Breast epithelium (tissue), 4 donors: ENCODE measurements around the gene RFTN1. TPM values are rescaled to one million over a fixed set of nuclear protein-coding genes. Genes with fewer than 3 reads are reported as not detected.

Experiments used
- DNase-seq, 2 donors: peaks; one replicate each; pipeline ENCODE4 v3.0.0-alpha.2; 2019; ENCODE audit warnings: low spot score in 2 of 2
- H3K27ac ChIP-seq, 2 donors: fragments of 200-600 bp; sonication (generic) in 1 of 2; one replicate each; pipeline ENCODE4 v1.5.1; 2016 to 2019; ENCODE audit warnings: mild to moderate bottlenecking in 1 of 2
- H3K27me3 ChIP-seq, 2 donors: fragments of 200-600 bp; sonication (generic) in 1 of 2; one replicate each; pipeline versions ENCODE4 v1.5.1 to v1.6.0; 2017 to 2019; ENCODE audit warnings: control low read depth in 1 of 2, mild to moderate bottlenecking in 1 of 2
- H3K36me3 ChIP-seq: fragments of 200-600 bp; one replicate; pipeline ENCODE4 v1.5.1; 2019
- H3K4me1 ChIP-seq, 2 donors: fragments of 200-600 bp; sonication (generic); one replicate each; pipeline ENCODE4 v1.5.1; 2016 to 2019; ENCODE audit warnings: control low read depth in 1 of 2
- H3K4me3 ChIP-seq, 3 donors: fragments of 200-600 bp; sonication (generic); 1 replicate in 2 of 3; 2 replicates in 1 of 3; pipeline ENCODE4 v1.5.1; 2016 to 2019; ENCODE audit warnings: mild to moderate bottlenecking in 3 of 3, moderate library complexity in 2 of 3
- H3K9me3 ChIP-seq, 2 donors: fragments of 200-600 bp; sonication (generic) in 1 of 2; one replicate each; pipeline ENCODE4 v1.5.1; 2016 to 2019; ENCODE audit warnings: control low read depth in 1 of 2
- CTCF ChIP-seq, 3 donors: fragments of 450-650 bp; IDR thresholded peaks; one replicate each; pipeline ENCODE4 v1.5.1; 2016 to 2017; ENCODE audit warnings: antibody characterized with exemption in 3 of 3, mild to moderate bottlenecking in 3 of 3, moderate library complexity in 3 of 3
- POLR2A ChIP-seq: fragments of 450-650 bp; IDR thresholded peaks from one replicate; pipeline ENCODE4 v1.6.1; 2016; ENCODE audit warnings: antibody characterized with exemption, mild to moderate bottlenecking, moderate library complexity
- POLR2AphosphoS5 ChIP-seq, 3 donors: sonication (generic); formaldehyde crosslinking; IDR thresholded peaks; one replicate each; pipeline ENCODE4 v1.6.1; 2017; ENCODE audit warnings: antibody characterized with exemption in 3 of 3
- intact Hi-C: fragments of 100-400 bp; cut with DNase I; formaldehyde crosslinking; loops from one replicate; pipeline ENCODE4 v1.15.1; 2023; ENCODE audit warnings: low total_unique reads
- total RNA-seq, 3 donors: library from RNA; depleted of rRNA; stranded (reverse); fragments of >200 nt; gene quantifications; one replicate each; pipeline ENCODE4 v1.1.0, GENCODE V29; 2016

Gene RFTN1
- total RNA-seq, 3 donors from 2014 or later, result 13.9 to 108 (median 29.5) TPM

DNA sequence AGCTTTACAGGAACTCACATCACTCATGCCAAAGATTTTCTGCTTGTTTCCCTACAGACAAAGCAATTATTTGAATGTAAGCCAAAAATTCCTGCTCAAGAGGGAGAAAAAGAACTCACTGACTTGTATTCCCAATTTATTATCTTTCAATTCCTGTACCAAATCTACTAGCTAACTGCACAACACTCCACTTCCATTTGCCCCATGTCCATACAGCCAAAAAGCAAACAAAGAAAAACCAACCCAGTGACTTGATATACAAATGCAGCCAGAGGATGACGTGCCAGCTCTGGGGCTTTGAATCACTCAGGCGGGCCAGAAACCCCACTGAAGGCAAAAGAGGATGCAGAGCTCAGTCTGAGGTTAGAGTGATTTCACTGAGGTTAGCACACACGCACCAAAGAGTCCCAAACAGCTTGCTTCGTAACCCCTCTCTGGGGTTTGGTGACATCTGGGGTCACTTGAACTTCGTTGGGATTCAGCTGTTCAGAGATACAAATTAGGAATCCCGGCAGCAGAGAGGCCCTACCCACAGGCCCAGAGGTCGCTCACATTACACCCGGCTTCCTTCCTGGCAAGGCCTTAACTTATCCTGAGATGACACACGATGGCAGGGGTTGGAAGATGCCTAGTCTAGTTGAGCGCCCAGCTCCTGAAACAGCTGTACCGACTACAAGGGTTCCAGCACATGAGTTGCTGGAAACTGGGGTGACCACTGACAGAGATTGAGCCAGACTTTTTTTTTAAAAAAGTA lies 1.6 kb downstream of the RFTN1 start:
- H3K9me3 ChIP-seq, result no peaks in the 10 kb centered on the region
- H3K27ac ChIP-seq, result peak overlapping the region; percentile 55 to 76
- TF ChIP-seq CTCF (IDR thresholded peaks at IDR 0.05), result no peak
- no peak for TF ChIP-seq POLR2AphosphoS5 (IDR thresholded peaks at IDR 0.05)
- no peak for TF ChIP-seq POLR2A
- H3K27me3 ChIP-seq, result no peaks in the 10 kb centered on the region
- intact Hi-C loops, result no loop called here
- H3K4me1 ChIP-seq, result no peaks in the 10 kb centered on the region
- DNase-seq, result peak in 1 of 2 donors; percentile 30
- H3K36me3 ChIP-seq, result no peaks in the 10 kb centered on the region
- peak overlapping the region; percentile 64 to 88 (median 86) for H3K4me3 ChIP-seq

GRCh38 chr3:16510620-16511319 lies 2.7 kb downstream of the RFTN1 start:
- intact Hi-C loops, result no loop called here
- Histone ChIP-seq H3K4me1 (no peaks in the 10 kb centered on the region), H3K9me3 (no peaks in the 10 kb centered on the region), H3K4me3 (no peak overlapping the region), H3K36me3 (no peaks in the 10 kb centered on the region), H3K27me3 (no peaks in the 10 kb centered on the region), H3K27ac (no peak overlapping the region)
- TF ChIP-seq CTCF (IDR thresholded peaks at IDR 0.05) (no peak), POLR2AphosphoS5 (IDR thresholded peaks at IDR 0.05) (no peak), POLR2A (no peak)
- no peak for DNase-seq

DNA sequence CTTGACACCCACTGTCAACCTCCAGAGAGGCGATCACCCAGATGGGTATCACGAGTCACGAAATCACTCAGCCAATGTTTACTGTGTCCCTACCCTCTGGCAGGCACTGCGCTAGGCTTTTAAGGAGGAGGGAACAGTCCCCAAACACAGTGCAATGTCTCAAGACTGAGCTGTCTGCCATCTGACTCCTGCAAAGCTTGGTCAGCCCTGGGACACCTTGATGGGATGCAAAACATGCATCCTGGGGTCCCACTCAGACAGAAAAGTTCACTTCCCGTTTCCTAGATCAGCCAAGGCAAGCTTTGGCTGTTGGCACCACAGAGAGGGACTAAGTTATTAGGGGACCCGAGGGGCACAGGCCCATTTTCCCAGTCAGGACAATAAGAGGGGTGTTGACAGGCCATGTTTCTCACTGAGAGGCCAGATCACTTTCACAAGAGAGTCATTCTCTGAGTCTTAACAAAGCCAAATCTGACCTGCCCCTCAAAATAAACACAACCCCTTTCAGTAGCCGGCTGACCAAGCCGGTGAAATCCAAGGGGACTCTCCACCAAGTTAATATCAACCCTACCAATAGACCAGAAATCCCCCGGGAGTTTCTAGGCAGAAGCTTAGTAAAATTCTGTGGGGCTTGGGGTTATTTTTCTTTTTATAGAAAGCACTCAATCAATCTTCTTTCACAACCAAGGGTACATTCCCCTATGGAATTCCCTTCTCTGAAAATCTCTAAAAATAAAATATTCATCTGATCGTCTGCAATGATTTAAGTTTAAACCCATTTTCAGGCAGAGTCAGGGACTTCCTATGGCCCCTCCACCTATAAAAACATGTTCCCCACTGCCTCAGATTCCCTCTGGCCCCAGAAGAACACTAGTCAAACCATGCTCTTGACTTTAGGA lies 3.5 kb downstream of the RFTN1 start:
- H3K27ac ChIP-seq, result peak overlapping the region in 1 of 2 donors; percentile 43
- no peaks in the 10 kb centered on the region for H3K36me3 ChIP-seq
- H3K9me3 ChIP-seq, result no peaks in the 10 kb centered on the region
- no peak overlapping the region for H3K4me3 ChIP-seq
- no peaks in the 10 kb centered on the region for H3K4me1 ChIP-seq
- intact Hi-C loops, result no loop called here
- DNase-seq, result no peak
- TF ChIP-seq POLR2A, result no peak
- TF ChIP-seq CTCF (IDR thresholded peaks at IDR 0.05), result no peak
- no peak for TF ChIP-seq POLR2AphosphoS5 (IDR thresholded peaks at IDR 0.05)
- H3K27me3 ChIP-seq, result no peaks in the 10 kb centered on the region

DNA sequence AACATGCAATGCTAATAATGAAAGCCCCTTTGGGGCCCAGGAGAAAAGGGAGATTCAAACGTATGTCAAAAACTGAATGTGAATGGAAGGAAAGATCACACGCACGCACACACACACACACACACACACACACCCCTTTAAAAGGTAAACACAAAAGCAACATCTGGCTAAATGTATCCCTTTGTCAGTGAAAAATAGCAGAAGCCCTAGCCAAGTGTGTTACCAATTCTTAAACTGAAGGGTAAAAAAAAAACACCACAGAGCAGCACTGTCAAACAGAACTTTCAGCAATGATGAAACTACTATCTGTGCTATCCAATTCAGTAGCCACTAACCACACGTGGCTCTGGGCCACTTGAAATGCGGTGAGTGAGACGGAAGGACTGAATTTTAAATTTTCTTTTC lies 4.9 kb downstream of the RFTN1 start:
- no peaks in the 10 kb centered on the region for H3K9me3 ChIP-seq
- H3K36me3 ChIP-seq, result no peaks in the 10 kb centered on the region
- intact Hi-C loops, result no loop called here
- no peak overlapping the region for H3K27ac ChIP-seq
- DNase-seq, result no peak
- no peak overlapping the region for H3K4me3 ChIP-seq
- H3K27me3 ChIP-seq, result no peaks in the 10 kb centered on the region
- no peaks in the 10 kb centered on the region for H3K4me1 ChIP-seq
- TF ChIP-seq POLR2A (no peak), CTCF (IDR thresholded peaks at IDR 0.05) (no peak), POLR2AphosphoS5 (IDR thresholded peaks at IDR 0.05) (no peak)
